Measurements from ENCODE around the gene UNC45A.
"Not testable (repeated sequence)": the region's sequence is repeated elsewhere in the genome, so short reads cannot be mapped to it uniquely, and the experiment has no call there.

The UNC45A gene

DNA sequence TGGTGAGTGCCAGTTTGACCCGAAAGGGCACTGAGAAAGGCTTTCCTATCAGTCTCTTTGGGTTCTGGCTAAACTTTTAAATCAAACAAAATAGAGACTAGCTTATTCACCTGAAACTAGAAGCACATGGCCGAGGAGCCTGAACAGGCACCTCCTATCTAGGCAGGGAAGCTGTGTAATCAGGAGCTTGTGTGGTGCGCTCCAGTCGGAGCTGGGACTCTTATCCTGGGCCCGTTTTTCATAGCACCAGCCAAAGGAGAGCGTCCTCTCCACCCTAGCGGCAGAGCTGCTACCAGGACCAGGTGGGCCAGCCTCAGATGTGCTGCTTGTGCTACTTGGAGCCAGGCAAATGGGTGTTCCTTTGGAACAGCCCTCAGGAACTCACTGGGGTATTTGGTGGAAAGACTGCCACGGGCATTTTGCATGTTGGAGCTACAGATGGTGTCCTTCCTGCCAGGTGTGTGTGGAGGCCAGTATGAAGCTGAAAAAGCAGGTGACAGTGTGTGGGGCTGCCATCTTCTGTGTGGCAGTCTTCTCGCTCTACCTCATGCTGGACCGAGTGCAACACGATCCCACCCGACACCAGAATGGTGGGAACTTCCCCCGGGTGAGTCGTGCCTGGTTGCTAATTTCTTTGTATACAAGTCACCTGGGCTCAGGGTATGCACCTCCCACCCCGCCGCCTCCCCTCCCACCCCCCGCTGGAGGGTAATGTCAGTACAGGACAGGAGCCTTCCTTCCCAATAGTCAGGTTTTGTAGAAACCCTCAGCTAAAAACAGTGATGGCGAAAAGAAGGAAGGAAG is 31.1 kb upstream of the UNC45A start:
- DNase-seq (ENCODE audit: low read depth) = no peak

DNA sequence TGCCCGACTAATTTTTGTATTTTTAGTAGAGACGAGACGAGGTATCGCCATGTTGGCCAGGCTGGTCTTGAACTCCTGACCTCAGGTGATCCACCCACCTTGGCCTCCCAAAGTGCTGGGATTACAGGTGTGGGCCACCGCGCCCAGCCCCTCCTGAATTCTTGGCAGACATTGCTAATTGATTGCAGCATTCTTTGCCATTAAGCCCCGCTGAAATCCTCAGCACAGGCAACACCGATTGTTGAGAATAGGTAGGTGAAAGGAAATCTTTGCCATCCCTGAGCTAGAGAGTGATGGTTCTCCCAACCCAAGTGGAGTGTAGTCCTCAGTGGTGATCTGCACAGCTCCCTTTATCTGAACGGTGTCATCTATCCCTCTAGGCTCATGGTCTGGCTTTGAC is 30.3 kb upstream of the UNC45A start:
- no peak for DNase-seq (ENCODE audit: low read depth)

DNA sequence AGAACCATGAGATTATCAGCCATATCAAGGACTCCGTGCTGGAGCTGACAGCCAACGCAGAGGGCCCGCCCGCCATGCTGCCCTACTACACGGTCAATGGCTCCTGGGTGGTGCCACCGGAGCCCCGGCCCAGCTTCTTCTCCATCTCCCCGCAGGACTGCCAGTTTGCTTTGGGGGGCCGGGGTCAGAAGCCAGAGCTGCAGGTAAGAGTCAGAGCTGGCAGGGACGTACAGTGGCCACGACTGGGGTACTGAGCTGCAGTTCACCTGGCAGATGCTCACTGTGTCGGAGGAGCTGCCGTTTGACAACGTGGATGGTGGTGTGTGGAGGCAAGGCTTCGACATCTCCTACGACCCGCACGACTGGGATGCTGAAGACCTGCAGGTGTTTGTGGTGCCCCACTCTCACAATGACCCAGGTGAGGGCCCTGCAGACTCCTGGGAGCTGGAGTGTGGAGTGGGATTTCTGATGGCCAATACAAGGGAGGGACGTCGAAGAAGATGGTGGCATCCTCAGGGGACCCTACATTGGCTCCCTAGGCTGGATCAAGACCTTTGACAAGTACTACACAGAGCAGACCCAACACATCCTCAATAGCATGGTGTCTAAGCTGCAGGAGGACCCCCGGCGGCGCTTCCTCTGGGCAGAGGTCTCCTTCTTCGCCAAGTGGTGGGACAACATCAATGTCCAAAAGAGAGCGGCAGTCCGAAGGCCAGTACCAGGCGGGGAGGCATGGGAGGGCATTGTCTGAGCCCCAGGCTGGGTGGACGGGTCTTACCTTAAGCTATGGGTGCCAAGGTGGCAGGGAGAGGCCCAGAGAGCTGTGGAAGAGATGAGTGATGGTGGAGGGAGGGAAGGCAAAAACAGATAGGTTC is 29.5 kb upstream of the UNC45A start:
- DNase-seq (ENCODE audit: low read depth) = no peak

DNA sequence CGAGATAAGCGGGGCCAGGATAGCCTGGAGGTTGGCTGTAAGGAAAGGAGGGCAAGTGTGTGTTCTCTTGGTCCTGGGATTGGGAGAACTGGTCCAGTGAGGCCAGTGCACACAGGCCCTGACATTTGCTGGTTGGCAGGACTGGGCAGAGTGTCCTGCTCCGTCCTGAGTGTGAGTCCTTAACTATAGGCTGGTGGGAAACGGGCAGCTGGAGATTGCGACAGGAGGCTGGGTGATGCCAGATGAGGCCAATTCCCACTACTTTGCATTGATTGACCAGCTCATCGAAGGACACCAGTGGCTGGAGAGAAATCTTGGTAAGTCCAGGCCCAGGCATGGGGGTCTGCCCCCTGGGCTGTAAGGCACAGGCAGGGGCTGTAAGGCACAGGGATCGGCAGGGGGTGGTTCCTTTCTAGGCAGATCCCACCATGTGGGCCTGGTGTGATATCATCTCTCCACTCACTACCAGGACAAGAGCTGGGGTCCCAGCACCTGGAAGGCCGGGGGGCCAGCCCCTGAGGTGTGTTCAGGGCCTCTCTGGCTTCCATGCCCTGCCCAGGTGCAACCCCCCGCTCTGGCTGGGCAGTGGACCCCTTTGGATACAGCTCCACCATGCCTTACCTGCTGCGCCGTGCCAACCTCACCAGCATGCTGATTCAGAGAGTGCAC is 28.8 kb upstream of the UNC45A start:
- no peak for DNase-seq (ENCODE audit: low read depth)

DNA sequence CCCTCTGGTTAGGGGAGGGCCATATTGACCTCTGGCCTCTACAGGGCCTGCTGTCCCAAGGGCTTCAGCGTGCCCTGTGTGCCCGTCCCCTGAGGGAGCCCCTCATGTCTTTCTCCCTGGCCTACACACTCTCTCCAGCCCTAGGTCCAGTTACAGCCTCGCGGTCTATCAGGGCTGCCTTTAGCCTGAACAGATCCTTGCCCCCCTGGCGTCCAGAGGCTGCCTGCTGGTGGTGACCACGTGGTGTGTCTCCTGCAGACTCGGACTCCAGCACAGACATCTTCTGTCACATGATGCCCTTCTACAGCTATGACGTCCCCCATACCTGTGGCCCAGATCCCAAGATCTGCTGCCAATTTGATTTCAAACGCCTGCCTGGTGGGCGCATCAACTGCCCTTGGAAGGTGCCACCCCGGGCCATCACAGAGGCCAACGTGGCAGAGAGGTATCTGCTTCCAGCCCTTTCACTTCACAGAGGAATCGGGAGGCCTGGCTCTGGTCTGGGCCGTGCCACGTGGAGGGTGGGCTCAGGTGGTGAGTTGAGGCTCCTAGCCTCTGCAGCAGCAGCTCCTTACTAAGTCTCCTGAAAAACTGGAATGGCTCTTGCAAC is 27.9 kb upstream of the UNC45A start:
- DNase-seq (ENCODE audit: low read depth) = no peak

DNA sequence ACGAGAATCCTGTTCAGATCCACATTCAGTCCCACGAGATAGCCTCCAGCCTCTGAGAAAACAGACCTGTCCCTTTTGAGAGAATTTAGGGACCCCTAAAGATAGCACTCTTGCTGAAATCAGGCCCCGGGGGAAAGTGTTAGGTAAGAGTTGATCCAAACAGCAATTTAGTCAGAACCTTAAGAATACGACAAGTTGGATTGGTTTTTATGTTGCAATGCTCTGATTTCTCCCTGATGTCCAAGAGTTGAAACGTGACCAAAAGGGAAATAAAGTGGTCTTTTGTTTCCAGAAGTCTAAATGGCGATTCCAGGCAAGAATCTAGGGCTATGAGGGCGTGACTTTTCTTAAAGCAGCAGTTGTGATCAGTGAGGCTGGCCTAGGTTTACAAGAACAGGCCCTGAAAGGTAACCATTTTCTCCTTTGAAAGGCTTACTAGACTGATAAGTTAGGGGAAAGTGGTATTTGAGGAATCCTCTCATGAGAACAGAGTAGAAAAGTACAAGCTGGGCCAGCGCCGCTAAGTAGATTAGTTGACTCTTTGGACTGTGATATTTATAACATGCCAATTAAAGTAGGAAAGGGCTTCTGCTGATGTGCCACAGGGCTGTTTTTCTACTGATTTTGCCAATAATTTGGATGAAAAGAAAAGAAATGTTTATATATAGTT is 27.1 kb upstream of the UNC45A start:
- DNase-seq (ENCODE audit: low read depth) = no peak

DNA sequence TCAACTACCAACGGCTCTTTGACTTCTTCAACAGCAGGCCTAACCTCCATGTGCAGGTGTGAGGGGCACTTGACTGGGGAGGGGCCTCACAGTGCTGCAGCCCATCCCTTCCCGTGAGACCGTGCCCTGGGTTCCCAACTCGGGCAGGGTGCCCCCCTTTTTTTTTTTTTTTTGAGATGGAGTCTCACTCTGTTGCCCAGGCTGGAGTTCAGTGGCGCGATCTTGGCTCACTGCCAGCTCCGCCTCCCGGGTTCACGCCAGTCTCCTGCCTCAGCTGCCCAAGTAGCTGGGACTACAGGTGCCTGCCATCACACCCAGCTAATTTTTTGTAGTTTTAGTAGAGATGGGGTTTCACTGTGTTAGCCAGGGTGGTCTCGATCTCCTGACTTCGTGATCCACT is 25.6 kb upstream of the UNC45A start:
- not testable (repeated sequence) for DNase-seq (ENCODE audit: low read depth)

DNA sequence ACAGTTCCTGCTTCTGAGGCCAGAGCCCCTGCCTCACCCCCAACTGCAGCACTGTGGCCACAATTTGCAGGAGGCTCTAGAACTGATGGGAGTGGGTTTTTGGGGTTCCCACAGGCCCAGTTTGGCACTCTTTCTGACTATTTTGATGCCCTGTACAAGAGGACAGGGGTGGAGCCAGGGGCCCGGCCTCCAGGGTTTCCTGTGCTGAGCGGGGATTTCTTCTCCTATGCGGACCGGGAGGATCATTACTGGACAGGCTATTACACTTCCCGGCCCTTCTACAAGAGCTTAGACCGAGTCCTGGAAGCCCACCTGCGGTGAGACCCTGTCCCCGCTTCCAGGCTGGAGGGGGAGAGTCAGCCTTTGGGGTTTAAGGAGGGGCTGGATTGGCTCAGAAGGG is 25.1 kb upstream of the UNC45A start:
- DNase-seq (ENCODE audit: low read depth) = no peak

DNA sequence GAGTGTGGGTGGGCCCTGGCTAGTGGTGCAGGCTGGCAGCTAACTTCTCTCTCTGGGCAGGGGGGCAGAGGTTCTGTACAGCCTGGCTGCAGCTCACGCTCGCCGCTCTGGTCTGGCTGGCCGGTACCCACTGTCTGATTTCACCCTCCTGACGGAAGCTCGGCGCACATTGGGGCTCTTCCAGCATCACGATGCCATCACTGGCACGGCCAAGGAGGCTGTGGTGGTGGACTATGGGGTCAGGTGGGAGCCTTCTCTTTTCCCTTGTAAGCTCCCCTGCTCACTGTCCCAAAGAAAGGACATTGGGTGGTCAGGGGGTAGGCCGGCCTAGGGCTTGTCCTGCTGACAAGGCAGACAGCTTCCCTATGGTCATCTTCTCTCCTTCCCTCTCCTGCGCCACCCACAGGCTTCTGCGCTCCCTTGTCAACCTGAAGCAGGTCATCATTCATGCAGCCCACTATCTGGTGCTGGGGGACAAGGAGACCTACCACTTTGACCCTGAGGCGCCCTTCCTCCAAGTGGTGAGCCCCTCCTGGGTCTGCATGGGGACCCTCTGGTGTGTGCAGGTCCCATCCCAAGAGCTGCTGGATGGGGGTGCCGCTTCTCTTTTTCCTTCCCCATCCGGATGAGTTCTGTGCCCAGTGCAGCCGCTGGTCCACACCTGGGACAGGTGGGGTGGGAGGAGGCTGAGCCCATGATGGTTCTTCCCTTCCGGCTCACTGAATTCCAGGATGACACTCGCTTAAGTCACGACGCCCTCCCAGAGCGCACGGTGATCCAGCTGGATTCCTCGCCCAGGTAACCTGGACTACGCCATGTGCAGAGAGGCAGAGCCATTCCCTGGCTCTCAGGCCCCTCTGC is 24.4 kb upstream of the UNC45A start:
- DNase-seq (ENCODE audit: low read depth) = no peak

DNA sequence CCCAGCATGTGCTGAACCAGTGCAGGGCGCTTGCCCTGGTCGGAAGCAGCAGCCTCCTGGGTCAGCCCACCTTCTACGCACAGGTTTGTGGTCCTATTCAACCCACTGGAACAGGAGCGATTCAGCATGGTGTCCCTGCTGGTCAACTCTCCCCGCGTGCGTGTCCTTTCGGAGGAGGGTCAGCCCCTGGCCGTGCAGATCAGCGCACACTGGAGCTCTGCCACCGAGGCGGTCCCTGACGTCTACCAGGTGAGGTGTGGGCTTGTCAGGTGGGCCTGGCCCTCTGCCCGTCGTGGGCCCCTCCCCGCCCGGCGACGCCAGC is 23.8 kb upstream of the UNC45A start:
- no peak for DNase-seq (ENCODE audit: low read depth)

DNA sequence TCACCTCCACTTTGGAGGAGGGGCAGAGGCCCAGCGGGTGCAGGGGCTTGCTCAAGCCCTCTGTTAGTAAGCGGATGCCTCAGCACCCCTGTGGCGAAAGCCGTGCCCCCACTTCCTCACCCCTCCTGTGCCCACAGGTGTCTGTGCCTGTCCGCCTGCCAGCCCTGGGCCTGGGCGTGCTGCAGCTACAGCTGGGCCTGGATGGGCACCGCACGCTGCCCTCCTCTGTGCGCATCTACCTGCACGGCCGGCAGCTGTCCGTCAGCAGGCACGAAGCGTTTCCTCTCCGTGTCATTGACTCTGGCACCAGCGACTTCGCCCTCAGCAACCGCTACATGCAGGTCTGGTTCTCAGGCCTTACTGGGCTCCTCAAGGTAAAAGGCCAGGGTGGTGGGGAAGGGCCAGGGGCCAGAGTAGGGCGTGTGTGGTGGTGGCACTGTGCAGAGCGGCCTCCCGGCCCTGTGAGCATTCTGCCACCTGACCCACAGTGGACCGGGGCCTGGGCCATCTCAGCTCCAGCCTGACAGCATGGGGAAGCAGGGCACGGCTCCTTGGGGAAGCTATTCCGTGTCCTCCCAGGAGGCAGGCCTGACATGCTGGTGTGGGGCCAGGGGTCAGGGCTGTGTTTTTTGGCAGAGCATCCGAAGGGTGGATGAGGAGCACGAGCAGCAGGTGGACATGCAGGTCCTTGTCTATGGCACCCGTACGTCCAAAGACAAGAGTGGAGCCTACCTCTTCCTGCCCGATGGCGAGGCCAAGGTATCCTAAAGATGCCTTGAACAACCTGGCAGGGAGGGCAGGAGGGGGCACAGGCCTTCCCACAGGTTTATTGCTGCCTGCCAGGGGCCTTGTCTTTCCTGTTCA is 22.9 kb upstream of the UNC45A start:
- DNase-seq (ENCODE audit: low read depth) = no peak

DNA sequence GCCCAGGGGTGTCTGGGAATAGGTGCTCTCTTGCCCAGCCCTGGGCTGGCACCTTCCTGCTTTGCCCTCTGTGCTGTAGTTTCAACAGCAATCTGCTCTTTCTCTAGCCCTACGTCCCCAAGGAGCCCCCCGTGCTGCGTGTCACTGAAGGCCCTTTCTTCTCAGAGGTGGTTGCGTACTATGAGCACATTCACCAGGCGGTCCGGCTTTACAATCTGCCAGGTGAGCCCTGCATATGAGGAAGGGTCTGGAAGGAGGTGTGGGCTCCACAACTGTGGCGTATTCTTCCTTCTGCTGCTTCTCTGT is 22.4 kb upstream of the UNC45A start:
- no peak for DNase-seq (ENCODE audit: low read depth)

DNA sequence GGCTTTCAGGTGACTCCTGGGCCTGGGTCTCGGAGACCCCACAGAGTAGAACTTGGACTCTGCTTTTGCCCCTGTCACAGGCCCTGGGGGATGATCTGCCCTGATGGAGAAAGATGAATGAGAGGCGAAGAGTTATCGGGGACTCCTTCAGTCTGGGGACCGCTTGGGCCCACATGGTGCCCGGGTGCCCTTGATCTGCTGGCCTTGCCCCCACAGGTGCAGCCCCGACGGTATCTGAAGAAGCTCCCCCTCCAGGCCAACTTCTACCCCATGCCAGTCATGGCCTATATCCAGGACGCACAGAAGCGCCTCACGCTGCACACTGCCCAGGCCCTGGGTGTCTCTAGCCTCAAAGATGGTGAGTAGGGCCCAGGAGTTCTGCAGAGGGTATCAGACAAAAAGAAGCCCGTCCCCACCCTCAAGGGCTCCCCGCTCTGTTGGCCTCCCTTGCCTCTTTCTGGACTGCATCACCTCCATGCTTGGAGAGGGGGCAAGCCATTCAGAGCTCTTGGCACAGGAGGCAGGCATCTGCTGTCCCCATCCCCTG is 21.6 kb upstream of the UNC45A start:
- DNase-seq (ENCODE audit: low read depth) = no peak

DNA sequence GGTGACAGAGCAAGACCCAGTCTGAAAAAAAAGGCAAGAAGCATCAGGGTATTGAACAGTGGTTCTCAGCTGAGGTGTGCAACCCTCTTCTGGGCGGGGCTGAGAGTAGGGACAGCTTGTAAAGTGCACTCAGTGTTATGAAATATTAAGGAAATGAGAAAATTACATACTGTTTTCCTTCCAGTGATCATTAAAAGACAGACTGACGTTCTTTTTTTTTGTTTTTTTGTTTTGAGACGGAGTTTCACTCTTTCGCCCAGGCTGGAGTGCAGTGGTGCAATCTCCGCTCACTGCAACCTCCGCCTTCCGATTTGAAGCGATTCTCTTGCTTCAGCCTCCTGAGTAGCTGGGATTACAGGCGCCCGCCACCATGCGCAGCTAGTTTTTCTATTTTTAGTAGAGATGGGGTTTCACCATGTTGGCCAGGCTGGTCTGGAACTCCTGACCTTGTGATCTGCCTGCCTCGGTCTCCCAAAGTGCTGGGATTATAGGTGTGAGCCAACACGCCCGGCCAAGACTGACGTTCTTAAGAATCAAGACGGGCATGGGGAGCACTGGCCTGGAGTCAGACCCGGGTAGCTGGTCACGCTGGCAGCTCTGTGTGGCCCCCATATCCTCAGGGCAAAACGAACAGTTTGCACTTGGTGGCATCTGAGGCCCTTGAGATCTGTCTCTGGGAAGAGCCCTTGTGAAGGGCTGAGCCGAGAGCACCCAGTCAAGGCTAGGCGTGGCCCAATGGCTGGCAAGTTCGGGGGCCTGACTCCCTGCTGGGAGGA is 20.6 kb upstream of the UNC45A start:
- DNase-seq (ENCODE audit: low read depth) = no peak

DNA sequence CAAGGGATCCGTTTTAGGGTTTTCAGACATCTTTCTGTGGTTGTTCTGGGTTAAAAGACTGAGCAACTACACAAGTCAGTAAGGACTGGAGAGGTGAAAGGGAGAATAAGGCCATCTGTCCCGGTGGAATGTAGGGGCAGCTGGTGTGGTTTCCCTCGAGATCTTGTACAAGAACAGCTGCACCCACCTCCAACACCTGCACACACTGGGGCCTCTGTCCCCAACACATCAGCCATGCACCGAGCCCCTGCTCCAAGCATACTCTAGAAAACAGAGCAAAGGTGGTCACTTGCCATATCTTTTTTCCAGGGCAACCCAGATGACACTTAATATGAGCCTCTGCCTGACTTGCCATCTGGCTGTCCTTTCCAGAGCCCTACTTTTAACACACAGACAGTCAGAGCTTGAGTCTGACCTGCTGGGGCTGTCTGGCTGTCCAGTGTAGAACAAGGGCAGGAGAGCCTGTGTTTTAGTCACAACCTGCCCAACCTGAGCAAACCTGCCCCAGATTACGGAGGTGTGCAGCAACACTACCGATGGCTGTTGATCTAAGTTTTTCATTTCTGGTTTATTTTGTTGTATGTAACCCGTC is 19.8 kb upstream of the UNC45A start:
- DNase-seq (ENCODE audit: low read depth) = no peak

DNA sequence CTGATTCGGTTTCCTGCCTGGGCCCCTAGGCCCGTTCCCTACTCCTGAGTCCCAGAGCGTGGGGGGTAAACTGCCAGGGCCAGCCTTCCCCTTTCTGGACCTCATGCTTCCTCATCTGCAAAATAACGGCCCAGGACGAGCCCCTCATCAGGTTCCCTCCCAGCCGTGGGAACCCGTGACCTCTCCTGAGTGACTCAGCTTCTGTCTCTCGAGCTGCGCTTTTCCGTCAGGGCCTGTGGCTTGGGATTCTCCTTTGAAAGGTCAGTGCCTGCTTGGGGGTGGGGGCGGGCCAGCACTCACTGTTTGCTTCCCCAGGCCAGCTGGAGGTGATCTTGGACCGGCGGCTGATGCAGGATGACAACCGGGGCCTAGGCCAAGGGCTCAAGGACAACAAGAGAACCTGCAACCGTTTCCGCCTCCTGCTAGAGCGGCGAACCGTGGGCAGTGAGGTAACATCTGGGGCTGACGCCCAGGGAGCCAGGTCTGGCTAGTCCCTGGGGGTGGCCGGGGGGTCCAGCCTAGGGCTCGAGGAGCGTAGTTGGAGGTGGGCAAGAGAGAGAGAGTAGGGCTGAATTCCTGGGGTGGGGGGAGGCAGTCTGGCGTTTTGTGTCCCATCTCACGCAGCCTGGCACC is 19.2 kb upstream of the UNC45A start:
- DNase-seq (ENCODE audit: low read depth) = no peak

DNA sequence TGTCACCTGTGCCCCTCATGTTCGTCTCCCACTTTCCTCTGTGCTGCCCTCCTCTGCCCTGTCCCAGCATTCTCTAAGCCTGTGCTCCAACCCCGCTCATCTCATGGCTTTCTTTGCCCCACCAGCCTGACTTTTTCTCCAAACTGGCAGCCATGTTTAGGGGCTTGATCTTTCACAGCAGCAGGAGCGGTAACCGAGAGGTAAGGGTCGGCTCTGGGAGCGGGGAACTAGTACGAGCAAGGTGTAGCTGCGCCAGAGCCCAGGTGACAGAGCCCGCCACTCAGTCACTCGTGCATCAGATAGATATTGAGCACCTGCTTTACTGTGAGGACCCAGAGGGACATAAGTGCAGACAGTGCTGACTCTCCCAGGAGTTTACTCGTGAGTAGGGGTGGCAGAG is 18.6 kb upstream of the UNC45A start:
- DNase-seq (ENCODE audit: low read depth) = no peak

DNA sequence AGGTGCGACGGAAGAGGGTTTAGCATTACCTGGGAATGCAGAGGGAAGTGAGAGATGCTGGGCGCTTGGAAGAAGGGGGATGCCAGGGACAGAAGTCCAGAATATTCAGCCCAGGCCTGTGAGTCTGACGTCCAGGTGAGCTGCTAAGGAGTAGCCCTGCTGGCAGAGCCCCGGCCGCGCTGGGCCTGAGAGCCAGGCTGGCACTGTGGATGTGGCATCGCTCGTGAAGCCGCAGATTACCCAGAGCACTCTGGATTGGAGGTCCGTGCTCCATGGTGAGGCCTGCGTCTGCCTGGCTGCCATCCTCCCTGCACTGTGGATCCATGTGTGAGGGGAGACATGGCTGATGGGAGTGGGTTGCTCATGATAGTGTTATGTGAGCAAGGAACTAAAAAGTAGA is 17.5 kb upstream of the UNC45A start:
- no peak for DNase-seq (ENCODE audit: low read depth)
